Body of pancreas (tissue), 4 donors: Measurements from ENCODE around the gene SERPINB6. TPM values are rescaled to one million over a fixed set of nuclear protein-coding genes. Genes with fewer than 3 reads are reported as not detected.
"Not testable (repeated sequence)": the region's sequence is repeated elsewhere in the genome, so short reads cannot be mapped to it uniquely, and the experiment has no call there.

Source experiments
- ATAC-seq: fragments of 150-250 bp; one replicate; pipeline ENCODE4 v1.9.1; 2016
- DNase-seq, 4 donors: peaks; one replicate each; pipeline ENCODE4 v3.0.0-alpha.2; 2019
- H3K27ac ChIP-seq, 4 donors: fragments of 200-600 bp; sonication (generic); 1 replicate in 3 of 4; 2 replicates in 1 of 4; pipeline versions ENCODE4 v1.5.1 to v1.6.1; 2016 to 2019; ENCODE audit warnings: mild to moderate bottlenecking in 1 of 4, mixed read lengths in 1 of 4, moderate library complexity in 1 of 4
- H3K27me3 ChIP-seq, 2 donors: fragments of 200-600 bp; sonication (generic); one replicate each; pipeline ENCODE4 v1.6.0; 2016; ENCODE audit warnings: mild to moderate bottlenecking in 1 of 2
- H3K36me3 ChIP-seq, 2 donors: fragments of 200-600 bp; sonication (generic); replicated peaks in 1 of 2; 2 replicates each; pipeline ENCODE4 v1.5.1; 2016; ENCODE audit warnings: low read depth in 2 of 2; ENCODE audit not compliant: insufficient read depth in 1 of 2
- H3K4me1 ChIP-seq: fragments of 200-600 bp; sonication (generic); one replicate; pipeline ENCODE4 v1.6.0; 2016
- H3K4me3 ChIP-seq, 2 donors: fragments of 200-600 bp; sonication (generic); 1 replicate in 1 of 2; 2 replicates in 1 of 2; pipeline ENCODE4 v1.5.1; 2016 to 2019
- H3K9me3 ChIP-seq, 3 donors: fragments of 200-600 bp; sonication (generic); 1 replicate in 2 of 3; 2 replicates in 1 of 3; pipeline ENCODE4 v1.5.1; 2016
- CTCF ChIP-seq, 7 experiments: fragments of 450-650 bp in 4 of 7; fragments of 200-600 bp in 3 of 7; sonication (generic) in 3 of 7; IDR thresholded peaks; one replicate each; pipeline ENCODE4 v1.5.1; 2016 to 2019; ENCODE audit warnings: antibody characterized with exemption in 7 of 7
- POLR2A ChIP-seq, 3 donors: fragments of 450-650 bp; IDR thresholded peaks; one replicate each; pipeline ENCODE4 v1.6.1; 2016; ENCODE audit warnings: antibody characterized with exemption in 3 of 3, mild to moderate bottlenecking in 2 of 3
- WGBS, 2 donors: methylation state at CpG; one replicate each; pipeline ENCODE4 v1.1.5; 2017; 5-methylcytosine and 5-hydroxymethylcytosine counted together
- intact Hi-C: fragments of 100-400 bp; cut with DNase I; formaldehyde crosslinking; loops from one replicate; pipeline ENCODE4 v1.15.1; 2023
- total RNA-seq, 2 donors: library from RNA; depleted of rRNA; stranded (reverse); fragments of >200 nt; gene quantifications; one replicate each; pipeline ENCODE4 v1.1.0, GENCODE V29; 2016

The SERPINB6 gene
- total RNA-seq, 2 donors from 2014 or later: 113 to 147 TPM

GRCh38 chr6:2901645-2902502, 69.5 kb downstream of the SERPINB6 start:
- DNase-seq, intact Hi-C loops, H3K36me3 ChIP-seq, H3K9me3 ChIP-seq, ATAC-seq, H3K27me3 ChIP-seq, H3K27ac ChIP-seq: not testable (repeated sequence)
- 53 to 74% methylated on average over 27 of the region's 27 CpGs for WGBS, 2 donors
- Histone ChIP-seq H3K4me3 (peak overlapping the region in 1 of 2 donors; percentile 56), H3K4me1 (peaks cover 11% of the 10 kb centered on the region)

GRCh38 chr6:2900821-2901644, 70.3 kb downstream of the SERPINB6 start:
- peaks cover 11% of the 10 kb centered on the region for H3K4me1 ChIP-seq
- no peak overlapping the region for H3K4me3 ChIP-seq
- WGBS, 2 donors: 77 to 85% methylated on average over 12 of the region's 12 CpGs
- ATAC-seq (no peak), DNase-seq (no peak)
- no peaks in the 10 kb centered on the region for H3K36me3 ChIP-seq
- no peaks in the 10 kb centered on the region for H3K27me3 ChIP-seq
- no peak overlapping the region for H3K27ac ChIP-seq
- TF ChIP-seq CTCF (IDR thresholded peaks at IDR 0.05) (no peak), POLR2A (IDR thresholded peaks at IDR 0.05) (no peak)
- H3K9me3 ChIP-seq: no peaks in the 10 kb centered on the region
- intact Hi-C loops: no loop called here

- TF ChIP-seq CTCF (IDR thresholded peaks at IDR 0.05) (no peak), POLR2A (IDR thresholded peaks at IDR 0.05) (no peak)
- DNase-seq (no peak), ATAC-seq (no peak)
- Histone ChIP-seq H3K27me3 (no peaks in the 10 kb centered on the region), H3K27ac (no peak overlapping the region), H3K4me1 (peaks cover 11% of the 10 kb centered on the region), H3K9me3 (no peaks in the 10 kb centered on the region), H3K36me3 (no peaks in the 10 kb centered on the region), H3K4me3 (no peak overlapping the region)
- intact Hi-C loops: no loop called here
- WGBS, 2 donors: 72 to 81% methylated on average over 15 of the region's 15 CpGs
Measured at GRCh38 chr6:2900221-2900807, 71.1 kb downstream of the SERPINB6 start.

- DNase-seq (no peak), ATAC-seq (no peak)
- Histone ChIP-seq H3K27me3 (no peaks in the 10 kb centered on the region), H3K4me3 (no peak overlapping the region), H3K9me3 (no peaks in the 10 kb centered on the region), H3K27ac (no peak overlapping the region), H3K36me3 (no peaks in the 10 kb centered on the region), H3K4me1 (peaks cover 11% of the 10 kb centered on the region)
- intact Hi-C loops: no loop called here
- TF ChIP-seq POLR2A (IDR thresholded peaks at IDR 0.05): no peak
- TF ChIP-seq CTCF (IDR thresholded peaks at IDR 0.05): no peak
- 89 to 95% methylated on average over 6 of the region's 6 CpGs for WGBS, 2 donors
Measured at GRCh38 chr6:2899596-2899995, 71.8 kb downstream of the SERPINB6 start.

Other genes with a start within 250 kb of the SERPINB6 start
- under 1 TPM; 0.26 to 0.33 TPM for gene MYLK4, start 220.6 kb downstream of the SERPINB6 start, total RNA-seq
- 10 to 100 TPM; 61.0 to 62.0 TPM for gene WRNIP1, start 206.2 kb downstream of the SERPINB6 start, total RNA-seq
- gene SERPINB1, start 129.7 kb downstream of the SERPINB6 start, total RNA-seq: 10 to 100 TPM; 19.1 to 80.4 TPM
- gene SERPINB9, start 68.3 kb downstream of the SERPINB6 start, total RNA-seq: 1 to 10 TPM; 2.0 to 4.2 TPM
- 10 to 100 TPM in 1 of 2 donors, 1 to 10 TPM in 1; 7.3 to 17.1 TPM for gene NQO2, start 28.3 kb upstream of the SERPINB6 start, total RNA-seq
- gene RIPK1, start 96.9 kb upstream of the SERPINB6 start, total RNA-seq: 10 to 100 TPM; 11.4 to 14.2 TPM
- gene BPHL, start 147.1 kb upstream of the SERPINB6 start, total RNA-seq: 10 to 100 TPM; 15.6 to 21.8 TPM
- gene TUBB2A, start 186.0 kb upstream of the SERPINB6 start, total RNA-seq: 10 to 100 TPM; 44.9 to 54.1 TPM